HG03378 (cell line): Measurements from ENCODE around the gene CALCA.
A peak's percentile ranks its signal among the peaks of the same experiment; 100 is the strongest.
"Not testable (repeated sequence)": the region's sequence is repeated elsewhere in the genome, so short reads cannot be mapped to it uniquely, and the experiment has no call there.

Source experiments
- ATAC-seq: cut with Tn5 transposase; IDR thresholded peaks from one replicate; pipeline ENCODE4 v1.9.1; 2021; ENCODE audit warnings: mild to moderate bottlenecking, moderate library complexity; ENCODE audit not compliant: unreplicated experiment

CALCA gene

GRCh38 chr11:14971865-14972580, at the start of gene CALCA:
CALCA (minus strand) TSS chr11:14972351; CDS start chr11:14971192, 1,159 bp downstream.
- ATAC-seq, result no peak

GRCh38 chr11:15016200-15016599, 44.0 kb upstream of the CALCA start:
- no peak for ATAC-seq

GRCh38 chr11:15011776-15012345, 39.7 kb upstream of the CALCA start:
- no peak for ATAC-seq

GRCh38 chr11:15010865-15011264, 38.7 kb upstream of the CALCA start:
- ATAC-seq, result no peak

GRCh38 chr11:15006139-15006759, 34.1 kb upstream of the CALCA start:
- ATAC-seq, result peak; percentile 78

- not testable (repeated sequence) for ATAC-seq
These were observed 16.0 kb upstream of the CALCA start for GRCh38 chr11:14988133-14988532.

GRCh38 chr11:14981507-14981906, 9.4 kb upstream of the CALCA start:
- no peak for ATAC-seq

GRCh38 chr11:14980854-14981253, 8.7 kb upstream of the CALCA start:
- no peak for ATAC-seq

GRCh38 chr11:14977101-14977880, 5.1 kb upstream of the CALCA start:
- no peak for ATAC-seq

GRCh38 chr11:14975252-14975587, 3.1 kb upstream of the CALCA start:
- no peak for ATAC-seq

GRCh38 chr11:14974515-14975251, 2.5 kb upstream of the CALCA start:
- ATAC-seq, result peak; percentile 44

GRCh38 chr11:14973621-14974514, 1.7 kb upstream of the CALCA start:
- peak; percentile 55 for ATAC-seq

GRCh38 chr11:14972581-14973495, 687 bp upstream of the CALCA start:
- ATAC-seq, result no peak

GRCh38 chr11:14969901-14970323, 2.2 kb downstream of the CALCA start:
- peak; percentile 46 for ATAC-seq

GRCh38 chr11:14967581-14968243, 4.4 kb downstream of the CALCA start:
- ATAC-seq, result no peak

GRCh38 chr11:14956111-14956510, 16.0 kb downstream of the CALCA start:
- ATAC-seq, result no peak

GRCh38 chr11:14954581-14954980, 17.6 kb downstream of the CALCA start:
- ATAC-seq, result no peak

- ATAC-seq, result no peak
These were observed 18.2 kb downstream of the CALCA start for GRCh38 chr11:14953904-14954303.
